Measurements from ENCODE around the gene KCNIP3.
"Not testable (repeated sequence)": the region's sequence is repeated elsewhere in the genome, so short reads cannot be mapped to it uniquely, and the experiment has no call there.

KCNIP3 gene

GRCh38 chr2:95296880-95297487, at the start of gene KCNIP3:
Gene KCNIP3, plus strand, starts transcription at chr2:95297347. Its CDS starts 92 bp downstream, at chr2:95297439.
- no peak for DNase-seq

- DNase-seq: no peak
Measured at GRCh38 chr2:95258271-95258670, 38.9 kb upstream of the KCNIP3 start.

GRCh38 chr2:95260028-95261023, 36.8 kb upstream of the KCNIP3 start:
- no peak for DNase-seq

GRCh38 chr2:95261602-95262001, 35.5 kb upstream of the KCNIP3 start:
- DNase-seq: no peak

GRCh38 chr2:95262896-95263542, 34.1 kb upstream of the KCNIP3 start:
- DNase-seq: no peak

- no peak for DNase-seq
Measured at GRCh38 chr2:95264624-95265023, 32.5 kb upstream of the KCNIP3 start.

GRCh38 chr2:95265182-95265581, 32.0 kb upstream of the KCNIP3 start:
- no peak for DNase-seq

- no peak for DNase-seq
Measured at GRCh38 chr2:95266781-95267430, 30.2 kb upstream of the KCNIP3 start.

GRCh38 chr2:95267458-95268210, 29.5 kb upstream of the KCNIP3 start:
- no peak for DNase-seq

GRCh38 chr2:95268211-95269035, 28.7 kb upstream of the KCNIP3 start:
- DNase-seq: no peak

GRCh38 chr2:95269036-95269680, 28.0 kb upstream of the KCNIP3 start:
- DNase-seq: no peak

GRCh38 chr2:95269745-95270144, 27.4 kb upstream of the KCNIP3 start:
- not testable (repeated sequence) for DNase-seq

- DNase-seq: no peak
Measured at GRCh38 chr2:95270541-95271081, 26.5 kb upstream of the KCNIP3 start.

- DNase-seq: no peak
Measured at GRCh38 chr2:95271381-95271971, 25.7 kb upstream of the KCNIP3 start.

- DNase-seq: no peak
Measured at GRCh38 chr2:95272299-95272751, 24.8 kb upstream of the KCNIP3 start.

GRCh38 chr2:95272781-95273180, 24.4 kb upstream of the KCNIP3 start:
- DNase-seq: no peak

GRCh38 chr2:95273566-95274290, 23.4 kb upstream of the KCNIP3 start:
- DNase-seq: no peak

GRCh38 chr2:95274291-95275150, 22.6 kb upstream of the KCNIP3 start, which contains the start of gene PROM2:
Gene PROM2, plus strand, starts transcription at chr2:95274449. Its CDS starts 137 bp downstream, at chr2:95274586.
- no peak for DNase-seq

Measured in cortex of kidney (tissue), 1 donor.